ENCODE measurements around the gene MUCL1.

MUCL1 gene

GRCh38 chr12:54853933-54854538, at the start of gene MUCL1:
Gene MUCL1 (plus strand): TSS chr12:54854516. CDS start chr12:54854583, 67 bp downstream.
- DNase-seq (ENCODE audit: extremely low read depth, low read depth) = peak; percentile 7
- peak; percentile 87 for TF ChIP-seq CTCF (IDR thresholded peaks at IDR 0.05; ENCODE audit: low read depth, low read length)

GRCh38 chr12:54821676-54822075, 32.6 kb upstream of the MUCL1 start:
- TF ChIP-seq CTCF (IDR thresholded peaks at IDR 0.05; ENCODE audit: low read depth, low read length) = no peak
- DNase-seq (ENCODE audit: extremely low read depth, low read depth) = no peak

GRCh38 chr12:54824402-54824801, 29.9 kb upstream of the MUCL1 start:
- TF ChIP-seq CTCF (IDR thresholded peaks at IDR 0.05; ENCODE audit: low read depth, low read length) = no peak
- no peak for DNase-seq (ENCODE audit: extremely low read depth, low read depth)

GRCh38 chr12:54829511-54829910, 24.8 kb upstream of the MUCL1 start:
- no peak for DNase-seq (ENCODE audit: extremely low read depth, low read depth)
- no peak for TF ChIP-seq CTCF (IDR thresholded peaks at IDR 0.05; ENCODE audit: low read depth, low read length)

GRCh38 chr12:54830199-54830598, 24.1 kb upstream of the MUCL1 start:
- TF ChIP-seq CTCF (IDR thresholded peaks at IDR 0.05; ENCODE audit: low read depth, low read length) = no peak
- no peak for DNase-seq (ENCODE audit: extremely low read depth, low read depth)

GRCh38 chr12:54831631-54832030, 22.7 kb upstream of the MUCL1 start:
- no peak for TF ChIP-seq CTCF (IDR thresholded peaks at IDR 0.05; ENCODE audit: low read depth, low read length)
- no peak for DNase-seq (ENCODE audit: extremely low read depth, low read depth)

GRCh38 chr12:54840244-54840865, 14.0 kb upstream of the MUCL1 start:
- TF ChIP-seq CTCF (IDR thresholded peaks at IDR 0.05; ENCODE audit: low read depth, low read length) = no peak
- DNase-seq (ENCODE audit: extremely low read depth, low read depth) = no peak
